Measurements from ENCODE around the gene SHKBP1.

SHKBP1 gene

DNA sequence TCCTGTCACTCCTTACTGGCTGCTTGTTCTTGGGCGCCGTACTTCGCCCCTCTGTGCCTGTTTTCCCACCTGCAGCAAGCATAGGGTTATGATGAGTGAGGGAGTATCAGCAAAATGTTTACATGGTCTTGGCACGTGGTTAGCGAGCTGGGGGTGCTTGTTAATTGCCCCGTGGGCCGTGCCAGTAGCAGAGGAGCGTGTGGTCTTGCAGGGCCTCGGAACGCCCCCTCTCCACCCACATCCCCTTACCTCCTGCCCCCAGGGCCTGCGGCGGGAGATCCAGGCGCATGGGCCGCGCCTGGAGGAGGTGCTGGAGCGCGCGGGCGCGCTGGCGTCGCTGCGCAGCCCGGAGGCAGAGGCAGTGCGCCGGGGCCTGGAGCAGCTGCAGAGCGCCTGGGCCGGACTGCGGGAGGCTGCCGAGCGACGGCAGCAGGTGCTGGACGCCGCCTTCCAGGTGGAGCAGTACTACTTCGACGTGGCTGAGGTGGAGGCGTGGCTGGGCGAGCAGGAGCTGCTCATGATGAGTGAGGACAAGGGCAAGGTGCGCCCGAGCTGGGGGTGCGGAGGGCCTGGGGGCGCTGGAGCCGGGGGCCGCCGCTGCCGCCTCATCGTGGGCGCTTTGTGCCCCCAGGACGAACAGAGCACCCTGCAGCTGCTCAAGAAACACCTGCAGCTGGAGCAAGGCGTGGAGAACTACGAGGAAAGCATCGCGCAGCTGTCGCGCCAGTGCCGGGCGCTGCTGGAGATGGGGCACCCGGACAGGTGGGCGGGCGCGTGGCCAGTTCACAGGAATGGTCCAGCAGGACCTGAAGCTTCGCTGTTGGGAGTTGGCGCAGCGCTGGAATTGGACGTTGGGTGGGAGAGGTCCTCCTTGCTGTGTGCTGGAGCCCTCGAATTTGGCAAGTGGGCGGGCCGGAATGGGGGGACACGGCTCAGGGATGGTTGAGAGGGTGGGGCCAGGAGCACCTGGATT is 22.5 kb upstream of the SHKBP1 start:
- Histone ChIP-seq H3K4me2 (ENCODE audit: low read depth, low read length, poor library complexity, severe bottlenecking) (no peak overlapping the region), H3K36me3 (ENCODE audit: insufficient read depth, low read length) (no peaks in the 10 kb centered on the region), H3K4me1 (ENCODE audit: insufficient read depth, low read length, poor library complexity, severe bottlenecking) (peaks cover 4% of the 10 kb centered on the region), H3K9ac (ENCODE audit: low read depth, low read length, poor library complexity, severe bottlenecking) (no peak overlapping the region), H3K9me3 (ENCODE audit: insufficient read depth, low read depth, low read length) (no peaks in the 10 kb centered on the region), H4K20me1 (ENCODE audit: insufficient read depth, low read length, poor library complexity, severe bottlenecking) (no peaks in the 10 kb centered on the region), H3K27me3 (ENCODE audit: insufficient read depth, low read length, poor library complexity, severe bottlenecking) (no peaks in the 10 kb centered on the region), H3K79me2 (ENCODE audit: insufficient read depth, low read length) (no peaks in the 10 kb centered on the region), H3K4me3 (ENCODE audit: low read length, poor library complexity, severe bottlenecking) (no peak overlapping the region), H2AFZ (ENCODE audit: low read length) (no peak overlapping the region), H3K9me2 (replicated peaks; ENCODE audit: low read depth, low read length) (no peaks in the 10 kb centered on the region), H3F3A (ENCODE audit: low read depth) (no peaks in the 10 kb centered on the region)
- no peak for TF ChIP-seq CTCF (conservative IDR thresholded peaks at IDR 0.05; ENCODE audit: low read length)
- no peak for TF ChIP-seq EZH2phosphoT487 (IDR thresholded peaks at IDR 0.05; ENCODE audit: borderline replicate concordance)

DNA sequence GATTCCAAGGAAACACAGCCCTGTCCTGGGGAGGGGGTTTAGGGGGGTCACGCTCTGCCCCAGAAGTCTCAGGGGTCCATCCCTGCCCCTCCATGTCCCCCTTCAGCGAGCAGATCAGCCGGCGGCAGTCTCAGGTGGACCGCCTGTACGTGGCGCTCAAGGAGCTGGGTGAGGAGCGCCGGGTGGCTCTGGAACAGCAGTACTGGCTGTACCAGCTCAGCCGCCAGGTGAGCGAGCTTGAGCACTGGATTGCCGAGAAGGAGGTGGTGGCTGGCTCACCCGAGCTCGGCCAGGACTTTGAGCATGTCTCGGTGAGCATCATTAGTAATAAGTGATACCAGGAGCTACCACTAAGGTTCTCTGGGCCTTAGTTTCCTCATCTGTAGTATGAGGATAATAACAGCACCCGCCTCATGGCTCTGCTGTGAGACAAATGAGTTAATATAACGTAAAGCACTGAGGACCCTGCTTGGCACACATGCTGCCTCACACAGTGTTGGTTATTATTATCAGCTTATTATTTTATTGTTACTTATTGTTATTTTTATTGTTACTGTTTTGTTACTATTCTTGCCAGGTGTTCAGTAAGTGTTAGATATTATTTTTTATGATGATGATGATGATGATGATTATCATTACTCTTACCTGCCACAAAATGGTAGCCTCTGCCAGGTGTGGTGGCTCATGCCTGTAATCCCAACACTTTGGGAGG is 20.5 kb upstream of the SHKBP1 start:
- H3K4me2 ChIP-seq (ENCODE audit: low read depth, low read length, poor library complexity, severe bottlenecking): no peak overlapping the region
- TF ChIP-seq CTCF (conservative IDR thresholded peaks at IDR 0.05; ENCODE audit: low read length) (no peak), EZH2phosphoT487 (IDR thresholded peaks at IDR 0.05; ENCODE audit: borderline replicate concordance) (no peak)
- no peaks in the 10 kb centered on the region for H3K27me3 ChIP-seq (ENCODE audit: insufficient read depth, low read length, poor library complexity, severe bottlenecking)
- H3K79me2 ChIP-seq (ENCODE audit: insufficient read depth, low read length): no peaks in the 10 kb centered on the region
- H3K4me3 ChIP-seq (ENCODE audit: low read length, poor library complexity, severe bottlenecking): no peak overlapping the region
- H3K9ac ChIP-seq (ENCODE audit: low read depth, low read length, poor library complexity, severe bottlenecking): no peak overlapping the region
- H3K9me3 ChIP-seq (ENCODE audit: insufficient read depth, low read depth, low read length): no peaks in the 10 kb centered on the region
- H3K36me3 ChIP-seq (ENCODE audit: insufficient read depth, low read length): no peaks in the 10 kb centered on the region
- no peaks in the 10 kb centered on the region for H3F3A ChIP-seq (ENCODE audit: low read depth)
- H3K4me1 ChIP-seq (ENCODE audit: insufficient read depth, low read length, poor library complexity, severe bottlenecking): no peaks in the 10 kb centered on the region
- H3K9me2 ChIP-seq (replicated peaks; ENCODE audit: low read depth, low read length): no peaks in the 10 kb centered on the region
- no peaks in the 10 kb centered on the region for H4K20me1 ChIP-seq (ENCODE audit: insufficient read depth, low read length, poor library complexity, severe bottlenecking)
- no peak overlapping the region for H2AFZ ChIP-seq (ENCODE audit: low read length)

- TF ChIP-seq CTCF (conservative IDR thresholded peaks at IDR 0.05; ENCODE audit: low read length): no peak
- TF ChIP-seq EZH2phosphoT487 (IDR thresholded peaks at IDR 0.05; ENCODE audit: borderline replicate concordance): no peak
- no peak overlapping the region for H3K4me2 ChIP-seq (ENCODE audit: low read depth, low read length, poor library complexity, severe bottlenecking)
Observed at GRCh38 chr19:40556953-40557530, 19.6 kb upstream of the SHKBP1 start.

More at GRCh38 chr19:40556953-40557530, 19.6 kb upstream of the SHKBP1 start:
- Histone ChIP-seq H3F3A (ENCODE audit: low read depth) (no peaks in the 10 kb centered on the region), H3K9me3 (ENCODE audit: insufficient read depth, low read depth, low read length) (no peaks in the 10 kb centered on the region), H4K20me1 (ENCODE audit: insufficient read depth, low read length, poor library complexity, severe bottlenecking) (no peaks in the 10 kb centered on the region), H3K36me3 (ENCODE audit: insufficient read depth, low read length) (no peaks in the 10 kb centered on the region), H3K9ac (ENCODE audit: low read depth, low read length, poor library complexity, severe bottlenecking) (no peak overlapping the region), H3K4me1 (ENCODE audit: insufficient read depth, low read length, poor library complexity, severe bottlenecking) (peaks cover 4% of the 10 kb centered on the region), H3K79me2 (ENCODE audit: insufficient read depth, low read length) (no peaks in the 10 kb centered on the region), H2AFZ (ENCODE audit: low read length) (no peak overlapping the region), H3K27me3 (ENCODE audit: insufficient read depth, low read length, poor library complexity, severe bottlenecking) (no peaks in the 10 kb centered on the region), H3K9me2 (replicated peaks; ENCODE audit: low read depth, low read length) (no peaks in the 10 kb centered on the region), H3K4me3 (ENCODE audit: low read length, poor library complexity, severe bottlenecking) (no peak overlapping the region)
